ENCODE results near the gene IFNA8.
"Not testable (repeated sequence)": the region's sequence is repeated elsewhere in the genome, so short reads cannot be mapped to it uniquely, and the experiment has no call there.

Gene IFNA8

DNA sequence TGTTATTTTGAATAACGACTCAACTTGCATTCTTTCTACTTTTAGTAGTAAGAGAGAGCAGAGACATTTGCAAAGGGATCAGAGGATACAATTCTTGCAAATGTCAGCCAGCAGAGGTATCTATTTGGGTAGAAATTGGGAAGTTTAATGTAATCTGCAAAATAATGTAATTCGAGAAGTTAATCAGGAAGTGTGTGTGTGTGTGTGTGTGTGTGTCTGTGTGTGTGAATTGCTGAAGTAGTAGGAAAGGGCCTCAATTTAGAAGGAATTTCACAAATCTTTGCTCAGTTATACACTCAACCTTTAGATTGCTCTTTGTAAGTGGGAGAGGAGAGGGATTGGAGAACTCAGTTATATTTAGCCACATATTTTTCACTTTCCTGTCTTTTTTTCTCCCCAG is 20.3 kb downstream of the IFNA8 start:
- DNase-seq (ENCODE audit: low read depth) = no peak
- no peak overlapping the region for H3K4me3 ChIP-seq (ENCODE audit: low read depth, low read length)
- TF ChIP-seq, protein P1, sequence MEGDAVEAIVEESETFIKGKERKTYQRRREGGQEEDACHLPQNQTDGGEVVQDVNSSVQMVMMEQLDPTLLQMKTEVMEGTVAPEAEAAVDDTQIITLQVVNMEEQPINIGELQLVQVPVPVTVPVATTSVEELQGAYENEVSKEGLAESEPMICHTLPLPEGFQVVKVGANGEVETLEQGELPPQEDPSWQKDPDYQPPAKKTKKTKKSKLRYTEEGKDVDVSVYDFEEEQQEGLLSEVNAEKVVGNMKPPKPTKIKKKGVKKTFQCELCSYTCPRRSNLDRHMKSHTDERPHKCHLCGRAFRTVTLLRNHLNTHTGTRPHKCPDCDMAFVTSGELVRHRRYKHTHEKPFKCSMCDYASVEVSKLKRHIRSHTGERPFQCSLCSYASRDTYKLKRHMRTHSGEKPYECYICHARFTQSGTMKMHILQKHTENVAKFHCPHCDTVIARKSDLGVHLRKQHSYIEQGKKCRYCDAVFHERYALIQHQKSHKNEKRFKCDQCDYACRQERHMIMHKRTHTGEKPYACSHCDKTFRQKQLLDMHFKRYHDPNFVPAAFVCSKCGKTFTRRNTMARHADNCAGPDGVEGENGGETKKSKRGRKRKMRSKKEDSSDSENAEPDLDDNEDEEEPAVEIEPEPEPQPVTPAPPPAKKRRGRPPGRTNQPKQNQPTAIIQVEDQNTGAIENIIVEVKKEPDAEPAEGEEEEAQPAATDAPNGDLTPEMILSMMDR (IDR thresholded peaks at IDR 0.05; ENCODE audit: low read depth, low read length, missing control alignments) = no peak

DNA sequence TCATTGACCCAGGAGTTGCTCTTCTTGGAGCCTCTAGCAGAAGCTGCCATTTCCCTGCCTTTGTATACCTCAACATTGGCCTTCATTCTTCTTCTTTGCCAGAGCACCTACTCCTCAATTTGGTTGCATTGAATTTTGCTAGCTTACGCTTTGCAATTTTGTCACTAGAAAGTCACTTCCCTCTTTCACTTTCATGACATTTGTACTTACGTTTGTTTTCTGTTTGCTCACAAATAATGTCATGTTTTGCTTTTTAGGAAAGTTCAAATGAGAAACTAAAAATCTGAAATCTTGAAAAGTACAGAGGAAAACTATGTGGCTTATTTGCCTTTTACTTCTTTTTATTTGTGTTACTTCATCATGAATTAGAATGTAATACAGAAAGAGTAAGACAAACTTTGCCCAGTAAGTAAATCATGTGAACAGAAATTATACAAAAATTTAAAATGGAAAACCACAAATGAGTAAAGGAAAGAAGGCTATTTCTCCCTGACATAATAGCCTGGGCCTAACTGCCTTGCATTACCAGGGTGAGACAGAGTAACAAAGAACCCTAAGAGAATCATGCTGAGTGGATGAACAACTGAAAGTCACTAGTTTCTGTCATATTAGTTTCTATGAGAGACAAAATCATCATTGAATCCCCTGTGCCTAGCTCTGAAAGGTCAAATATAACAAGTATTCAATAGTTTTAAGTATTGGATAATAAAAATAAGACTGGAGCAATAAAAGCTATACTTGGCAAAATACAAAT is 23.9 kb downstream of the IFNA8 start:
- no peak overlapping the region for H3K4me3 ChIP-seq (ENCODE audit: low read depth, low read length)
- TF ChIP-seq, protein P1 (IDR thresholded peaks at IDR 0.05; ENCODE audit: low read depth, low read length, missing control alignments) = no peak
- DNase-seq (ENCODE audit: low read depth) = no peak

DNA sequence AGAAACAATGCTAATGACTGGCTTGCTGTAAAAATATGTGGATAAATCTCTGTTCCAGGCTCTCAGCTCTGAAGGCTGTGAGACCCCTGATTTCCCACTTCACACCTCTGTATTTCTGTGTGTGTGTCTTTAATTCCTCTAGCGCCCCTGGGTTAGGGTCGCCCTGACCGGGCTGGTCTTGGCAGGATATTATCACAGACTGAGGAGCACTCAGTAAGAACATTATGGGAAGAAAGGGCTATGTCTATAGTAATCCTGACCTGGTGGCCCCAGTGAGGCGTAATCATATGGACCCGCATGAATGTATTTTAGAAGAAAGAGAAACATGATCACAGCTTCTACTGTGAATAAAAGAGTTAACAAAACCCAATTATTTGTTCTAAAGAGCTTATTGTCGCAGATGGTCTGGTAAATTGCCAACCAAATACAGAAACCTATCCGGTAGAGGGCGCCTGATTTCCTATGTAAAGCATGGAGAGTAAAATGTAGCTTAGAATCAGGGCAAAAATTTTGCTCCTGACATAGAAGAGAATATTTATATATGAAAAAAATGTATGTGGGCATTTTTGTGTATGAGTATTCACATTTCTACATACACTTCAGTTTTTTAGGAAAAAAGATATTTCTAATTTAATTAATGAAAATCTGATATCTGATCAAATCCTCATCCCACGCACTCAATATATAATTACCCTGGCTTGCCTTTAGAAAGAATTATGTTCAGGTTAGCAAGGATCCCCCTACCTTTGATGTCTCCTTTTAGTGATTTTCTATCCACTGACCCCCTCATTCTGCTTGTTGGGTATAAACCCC is 25.5 kb downstream of the IFNA8 start:
- TF ChIP-seq, protein P1 (IDR thresholded peaks at IDR 0.05; ENCODE audit: low read depth, low read length, missing control alignments) = peak; percentile 53
- DNase-seq (ENCODE audit: low read depth) = no peak
- H3K4me3 ChIP-seq (ENCODE audit: low read depth, low read length) = no peak overlapping the region

DNA sequence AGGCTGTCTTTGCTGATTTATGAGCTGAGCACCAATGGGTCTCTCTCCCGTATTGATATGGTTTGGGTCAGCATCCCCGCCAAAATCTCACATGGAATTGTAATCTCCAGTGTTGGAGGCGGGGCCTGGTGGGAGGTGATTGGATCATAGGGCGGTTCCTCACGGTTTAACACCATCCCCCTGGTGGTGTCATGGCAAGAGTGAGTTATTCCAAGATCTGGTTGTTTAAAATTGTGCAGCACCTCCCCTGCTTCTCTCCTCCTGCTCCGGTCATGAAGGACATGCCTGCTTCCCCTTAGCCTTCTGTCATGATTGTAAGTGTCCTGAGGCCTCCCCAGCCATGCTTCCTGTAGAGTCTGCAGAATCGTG is 26.1 kb downstream of the IFNA8 start:
- H3K4me3 ChIP-seq (ENCODE audit: low read depth, low read length); DNase-seq (ENCODE audit: low read depth): not testable (repeated sequence)

DNA sequence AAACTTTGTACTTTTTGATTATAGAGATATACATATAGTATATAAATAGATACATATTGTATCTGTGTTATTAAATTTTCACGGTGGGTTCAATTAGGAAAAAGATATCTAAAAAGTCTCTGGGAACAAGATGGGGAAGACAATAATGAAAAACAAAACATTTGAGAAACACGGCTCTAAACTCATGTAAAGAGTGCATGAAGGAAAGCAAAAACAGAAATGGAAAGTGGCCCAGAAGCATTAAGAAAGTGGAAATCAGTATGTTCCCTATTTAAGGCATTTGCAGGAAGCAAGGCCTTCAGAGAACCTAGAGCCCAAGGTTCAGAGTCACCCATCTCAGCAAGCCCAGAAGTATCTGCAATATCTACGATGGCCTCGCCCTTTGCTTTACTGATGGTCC is 31.2 kb downstream of the IFNA8 start, which contains the start of gene IFNA1:
Gene IFNA1, plus strand, starts transcription at position 301 of the 400 bp plus-strand sequence. Its CDS starts 69 bp downstream, at position 370.
- TF ChIP-seq, protein P1 (IDR thresholded peaks at IDR 0.05; ENCODE audit: low read depth, low read length, missing control alignments) = no peak
- no peak within 1 kb of the TSS for H3K4me3 ChIP-seq (ENCODE audit: low read depth, low read length)
- no peak for DNase-seq (ENCODE audit: low read depth)

DNA sequence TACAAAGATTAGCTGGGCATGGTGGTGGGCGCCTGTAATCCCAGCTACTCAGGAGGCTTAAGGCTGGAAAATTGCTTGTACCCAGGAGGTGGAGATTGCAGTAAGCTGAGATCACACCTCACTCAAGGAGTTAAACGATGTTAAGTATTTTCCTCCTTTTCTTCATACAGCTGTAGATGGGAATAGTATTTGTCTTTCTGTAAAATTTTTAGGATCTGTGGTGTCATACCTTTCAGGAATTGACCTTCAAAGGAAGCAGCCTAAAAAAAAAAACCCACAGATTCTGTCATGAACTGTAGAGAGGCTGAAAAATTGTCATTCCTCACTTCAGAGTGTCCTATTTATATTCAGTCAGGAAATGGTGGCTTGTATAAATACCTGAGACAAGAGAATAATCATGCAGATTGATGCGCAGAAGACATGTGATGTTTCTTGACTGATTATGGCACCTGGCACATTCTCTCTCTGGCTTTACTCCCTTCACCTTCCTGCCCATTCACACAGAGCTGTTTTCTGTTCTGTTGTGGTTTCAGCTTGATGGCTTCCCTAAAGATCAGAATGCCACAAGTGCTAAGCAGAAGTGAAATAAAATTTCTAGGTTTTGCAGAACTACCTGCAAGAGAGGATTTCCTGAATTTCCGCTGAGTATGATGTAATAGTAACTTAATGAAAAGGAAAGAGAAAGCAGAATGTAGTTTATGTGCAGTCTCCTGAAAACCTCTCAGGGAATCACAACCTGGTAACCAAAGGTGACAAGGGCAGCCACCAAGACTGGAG is 35.1 kb downstream of the IFNA8 start:
- peak; percentile 51 for DNase-seq (ENCODE audit: low read depth)
- TF ChIP-seq, protein P1 (IDR thresholded peaks at IDR 0.05; ENCODE audit: low read depth, low read length, missing control alignments) = no peak
- H3K4me3 ChIP-seq (ENCODE audit: low read depth, low read length) = no peak overlapping the region

DNA sequence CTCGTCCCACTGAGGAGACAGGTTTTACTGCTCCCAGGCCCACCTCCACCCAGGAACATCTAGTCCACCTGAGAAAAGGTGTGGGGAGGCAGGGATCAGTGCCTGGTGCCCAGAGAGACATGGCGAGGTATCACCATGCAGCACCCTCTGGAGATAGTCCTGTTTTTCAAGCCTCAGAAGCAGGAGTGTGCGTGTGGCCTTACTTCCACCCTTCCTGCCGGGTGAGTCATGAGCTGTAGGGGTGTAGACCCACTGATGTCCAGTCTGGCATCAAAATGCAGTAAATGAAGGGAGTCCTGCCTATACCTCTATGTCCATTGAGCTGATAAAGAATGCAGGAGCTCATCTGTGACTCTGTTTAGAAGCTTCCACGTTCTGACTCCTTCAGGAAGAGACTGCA is 40.4 kb downstream of the IFNA8 start:
- H3K4me3 ChIP-seq (ENCODE audit: low read depth, low read length); DNase-seq (ENCODE audit: low read depth): not testable (repeated sequence)
